H9 (cell line): ENCODE data around the gene STK32C. TPM values are rescaled to one million over a fixed set of nuclear protein-coding genes. Genes with fewer than 3 reads are reported as not detected.
A peak's percentile ranks its signal among the peaks of the same experiment; 100 is the strongest.

Experiments
- DNase-seq: peaks from one replicate; pipeline ENCODE4 v3.0.0-alpha.2; 2017
- H2AFZ ChIP-seq: one replicate; pipeline ENCODE4 v1.6.1; 2013; ENCODE audit warnings: mild to moderate bottlenecking, low read length, control low read depth, moderate library complexity
- H2AK5ac ChIP-seq: 2 replicates; pipeline ENCODE4 v1.6.1; 2013; ENCODE audit warnings: low read length, control low read depth, mixed read lengths; ENCODE audit not compliant: insufficient read length
- H2BK120ac ChIP-seq: one replicate; pipeline ENCODE4 v1.6.1; 2013; ENCODE audit warnings: low read depth, mild to moderate bottlenecking, low read length, control low read depth, inconsistent platforms; ENCODE audit not compliant: poor library complexity, severe bottlenecking
- H2BK12ac ChIP-seq: 2 replicates; pipeline ENCODE4 v1.6.1; 2013; ENCODE audit warnings: low read length, control low read depth, mixed read lengths, low read depth; ENCODE audit not compliant: insufficient read length
- H2BK15ac ChIP-seq: 2 replicates; pipeline ENCODE4 v1.6.1; 2013; ENCODE audit warnings: low read depth, low read length, control low read depth
- H2BK20ac ChIP-seq: one replicate; pipeline ENCODE4 v1.6.1; 2013; ENCODE audit warnings: low read depth, mild to moderate bottlenecking, low read length, control low read depth, inconsistent platforms; ENCODE audit not compliant: poor library complexity, severe bottlenecking
- H2BK5ac ChIP-seq: 2 replicates; pipeline ENCODE4 v1.6.1; 2013; ENCODE audit warnings: low read length, control low read depth, mixed read lengths; ENCODE audit not compliant: insufficient read length
- H3K14ac ChIP-seq: 2 replicates; pipeline ENCODE4 v1.6.1; 2013; ENCODE audit warnings: low read length, control low read depth; ENCODE audit not compliant: insufficient read depth
- H3K18ac ChIP-seq: 2 replicates; pipeline ENCODE4 v1.6.1; 2013; ENCODE audit warnings: low read depth, mild to moderate bottlenecking, mixed read lengths, low read length, control low read depth; ENCODE audit not compliant: insufficient read length
- H3K23ac ChIP-seq: 2 replicates; pipeline ENCODE4 v1.6.1; 2013; ENCODE audit warnings: low read length, control low read depth, mixed read lengths, low read depth; ENCODE audit not compliant: insufficient read length
- H3K23me2 ChIP-seq: 2 replicates; pipeline ENCODE4 v1.6.1; 2013; ENCODE audit warnings: low read depth, mild to moderate bottlenecking, mixed read lengths, low read length, control low read depth; ENCODE audit not compliant: insufficient read length, poor library complexity, severe bottlenecking
- H3K27ac ChIP-seq: 2 replicates; pipeline ENCODE4 v1.5.1; 2013; ENCODE audit warnings: low read length, control low read depth, mixed read lengths, low read depth; ENCODE audit not compliant: insufficient read length
- H3K27me3 ChIP-seq: 2 replicates; pipeline ENCODE4 v1.6.1; 2013; ENCODE audit warnings: low read length, control low read depth, inconsistent platforms; ENCODE audit not compliant: insufficient read depth
- H3K4ac ChIP-seq: 2 replicates; pipeline ENCODE4 v1.6.1; 2013; ENCODE audit warnings: low read depth, mild to moderate bottlenecking, control low read depth, inconsistent platforms, low read length, moderate library complexity
- H3K4me1 ChIP-seq: 2 replicates; pipeline ENCODE4 v1.6.1; 2013; ENCODE audit warnings: low read length, control low read depth, inconsistent platforms; ENCODE audit not compliant: insufficient read depth
- H3K4me2 ChIP-seq: 2 replicates; pipeline ENCODE4 v1.6.1; 2013; ENCODE audit warnings: low read length, control low read depth, mixed read lengths; ENCODE audit not compliant: insufficient read length, insufficient read depth
- H3K56ac ChIP-seq: 2 replicates; pipeline ENCODE4 v1.6.1; 2013; ENCODE audit warnings: low read depth, mild to moderate bottlenecking, mixed read lengths, low read length, control low read depth; ENCODE audit not compliant: insufficient read length
- H3K79me1 ChIP-seq: 2 replicates; pipeline ENCODE4 v1.6.1; 2013; ENCODE audit warnings: low read depth, mild to moderate bottlenecking, moderate library complexity, low read length, control low read depth, inconsistent platforms; ENCODE audit not compliant: insufficient read depth, poor library complexity, severe bottlenecking
- H3K79me2 ChIP-seq: 2 replicates; pipeline ENCODE4 v1.6.1; 2013; ENCODE audit warnings: low read length, control low read depth, inconsistent platforms; ENCODE audit not compliant: insufficient read depth
- H3K9ac ChIP-seq: 2 replicates; pipeline ENCODE4 v1.6.1; 2013; ENCODE audit warnings: low read length, control low read depth, mixed read lengths; ENCODE audit not compliant: insufficient read length; ENCODE audit errors: extremely low read depth
- H3K9me3 ChIP-seq: one replicate; pipeline ENCODE4 v1.6.1; 2013; ENCODE audit warnings: low read depth, low read length, inconsistent platforms; ENCODE audit not compliant: control insufficient read depth
- H3T11ph ChIP-seq: one replicate; pipeline ENCODE4 v1.6.1; 2013; ENCODE audit warnings: mild to moderate bottlenecking, low read length, control low read depth, inconsistent platforms
- H4K20me1 ChIP-seq: one replicate; pipeline ENCODE4 v1.6.1; 2013; ENCODE audit not compliant: control insufficient read depth, insufficient read length, insufficient read depth
- H4K5ac ChIP-seq: 2 replicates; pipeline ENCODE4 v1.6.1; 2013; ENCODE audit warnings: low read depth, mild to moderate bottlenecking, mixed read lengths, low read length, control low read depth; ENCODE audit not compliant: insufficient read length
- H4K8ac ChIP-seq: replicated peaks from 2 replicates; pipeline ENCODE4 v1.6.1; 2013; ENCODE audit warnings: low read length, control low read depth, mixed read lengths, low read depth; ENCODE audit not compliant: insufficient read length
- H4K91ac ChIP-seq: 2 replicates; pipeline ENCODE4 v1.6.1; 2013; ENCODE audit warnings: low read depth, mild to moderate bottlenecking, moderate library complexity, mixed read lengths, low read length, control low read depth; ENCODE audit not compliant: insufficient read length
- H3K27ac Mint-ChIP-seq, 3 experiments: 2 replicates in 2 of 3; 3 replicates in 1 of 3; pipeline ENCODE4 v1.8.0; 2020 to 2021; ENCODE audit warnings: mixed read lengths in 3 of 3, mild to moderate bottlenecking in 1 of 3, moderate library complexity in 1 of 3
- H3K27me3 Mint-ChIP-seq: 2 replicates; pipeline ENCODE4 v1.8.0; 2021; ENCODE audit warnings: low read depth, mild to moderate bottlenecking, moderate library complexity, mixed read lengths
- H3K36me3 Mint-ChIP-seq, 3 experiments: 2 replicates in 2 of 3; 3 replicates in 1 of 3; pipeline ENCODE4 v1.8.0; 2020 to 2021; ENCODE audit warnings: low read depth in 3 of 3, mixed read lengths in 3 of 3; ENCODE audit not compliant: insufficient read depth in 1 of 3
- H3K4me1 Mint-ChIP-seq, 2 experiments: 2 replicates each; pipeline ENCODE4 v1.8.0; 2020; ENCODE audit warnings: mixed read lengths in 2 of 2
- H3K4me3 Mint-ChIP-seq, 2 experiments: 2 replicates in 1 of 2; 3 replicates in 1 of 2; pipeline ENCODE4 v1.8.0; 2020 to 2021; ENCODE audit warnings: mild to moderate bottlenecking in 2 of 2, mixed read lengths in 2 of 2, moderate library complexity in 1 of 2
- H3K9me3 Mint-ChIP-seq, 2 experiments: 2 replicates in 1 of 2; 3 replicates in 1 of 2; pipeline ENCODE4 v1.8.0; 2020; ENCODE audit warnings: mild to moderate bottlenecking in 2 of 2, mixed read lengths in 2 of 2, moderate library complexity in 1 of 2
- CTCF ChIP-seq: fragments of 200-600 bp; sonication (generic); conservative IDR thresholded peaks from 3 replicates; pipeline ENCODE4 v1.8.0; 2021; ENCODE audit warnings: antibody characterized with exemption, mild to moderate bottlenecking
- WGBS: extraction: QIAGEN DNeasy Blood & Tissue Kit; methylation state at CpG from one replicate; pipeline ENCODE4 v1.1.7; 2013; ENCODE audit warnings: missing lambda C conversion rate, low lambda C conversion rate, mixed read lengths; ENCODE audit not compliant: insufficient read length; ENCODE audit errors: extremely low coverage; 5-methylcytosine and 5-hydroxymethylcytosine counted together
- total RNA-seq: library from RNA; stranded (reverse); gene quantifications from 2 replicates; pipeline ENCODE4 v1.2.1, GENCODE V29; 2021

STK32C gene
- total RNA-seq, 1 experiment from 2014 or later, result 11.3 TPM

- Mint-ChIP-seq H3K4me3 (no peak overlapping the region), H3K27ac (peak overlapping the region in 1 of 3 experiments; percentile 7; a peak in 2 of 7 replicates), H3K4me1 (peaks cover 5 to 11% of the 10 kb centered on the region in 2 experiments; a peak in 3 of 4 replicates), H3K27me3 (0 out of 2 replicates have a peak, but pooled peaks cover 3% of the 10 kb centered on the region), H3K9me3 (peaks cover 0 to 2% of the 10 kb centered on the region in 2 experiments; a peak in 1 of 5 replicates), H3K36me3 (peaks cover 20 to 37% (median 24%) of the 10 kb centered on the region in 3 experiments)
- Histone ChIP-seq H4K20me1 (no peaks in the 10 kb centered on the region), H3K4me2 (no peak overlapping the region), H3K4ac (no peak overlapping the region), H3K9me3 (no peaks in the 10 kb centered on the region), H3K27me3 (no peaks in the 10 kb centered on the region), H2BK15ac (no peak overlapping the region), H3K56ac (no peak overlapping the region), H2AFZ (no peak overlapping the region), H3K4me1 (no peaks in the 10 kb centered on the region), H3K23me2 (no peaks in the 10 kb centered on the region), H4K5ac (no peak overlapping the region), H3K27ac (no peak overlapping the region), H2BK20ac (no peak overlapping the region), H2AK5ac (no peak overlapping the region), H2BK120ac (no peak overlapping the region), H3K23ac (no peak overlapping the region), H3K79me1 (no peaks in the 10 kb centered on the region), H3K9ac (no peak overlapping the region), H4K91ac (no peak overlapping the region), H3T11ph (no peak overlapping the region), H3K79me2 (no peaks in the 10 kb centered on the region), H2BK12ac (no peak overlapping the region), H2BK5ac (no peak overlapping the region), H3K14ac (no peak overlapping the region), H3K18ac (no peak overlapping the region), H4K8ac (no peak overlapping the region)
- no peak for DNase-seq
- peak; percentile 20; the same call in 1 of the 3 replicates for TF ChIP-seq CTCF
- no CpG with 5 or more reads among the region's 6 CpGs for whole genome bisulfite sequencing
Observed at GRCh38 chr10:132322586-132323048, 14.9 kb upstream of the STK32C start.
